H7 (cell line): ENCODE measurements around the gene SLC17A9. TPM values are rescaled to one million over a fixed set of nuclear protein-coding genes. Genes with fewer than 3 reads are reported as not detected.
A peak's percentile ranks its signal among the peaks of the same experiment; 100 is the strongest.

ENCODE experiments used
- DNase-seq: peaks from one replicate; pipeline ENCODE4 v3.0.0; 2012
- H3K27me3 ChIP-seq: 2 replicates; pipeline ENCODE4 v1.6.0; 2011; ENCODE audit warnings: mild to moderate bottlenecking, low read length; ENCODE audit not compliant: control insufficient read depth, insufficient read depth
- H3K36me3 ChIP-seq: replicated peaks from 2 replicates; pipeline ENCODE4 v1.5.1; 2011; ENCODE audit warnings: low read length; ENCODE audit not compliant: control insufficient read depth, insufficient read depth
- H3K4me3 ChIP-seq: 2 replicates; pipeline ENCODE4 v1.5.1; 2011; ENCODE audit warnings: low read depth, mild to moderate bottlenecking, control low read depth, low read length, moderate library complexity; ENCODE audit not compliant: insufficient read depth
- total RNA-seq: library from RNA; depleted of rRNA; stranded (reverse); fragments of >200 nt; shearing (Covaris generic); gene quantifications from 2 replicates; pipeline ENCODE4 v1.2.3, GENCODE V29; 2014

Gene SLC17A9
- total RNA-seq, 1 experiment from 2014 or later = 32.6 TPM

- no peak for DNase-seq
- Histone ChIP-seq H3K36me3 (no peaks in the 10 kb centered on the region; the same call in 1 of the 2 replicates), H3K4me3 (no peak overlapping the region), H3K27me3 (no peaks in the 10 kb centered on the region; the same call in 1 of the 2 replicates)
These were observed 45.0 kb downstream of the SLC17A9 start for GRCh38 chr20:62997417-62998035.

DNA sequence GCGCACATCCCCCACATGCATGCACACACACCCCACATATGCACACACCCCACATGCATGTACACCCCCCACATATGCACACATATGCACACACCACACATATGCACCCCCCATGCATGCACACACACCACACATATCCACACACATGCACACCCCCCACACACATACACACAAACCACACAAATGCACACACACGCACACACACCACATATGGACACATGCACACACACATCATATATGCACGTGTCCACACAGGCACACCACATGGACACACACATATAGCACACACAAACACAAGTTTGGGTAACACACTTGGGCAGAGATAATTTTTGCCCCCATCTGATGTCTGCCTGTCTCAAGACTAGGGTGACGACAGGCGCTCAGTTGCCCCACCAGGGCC is 45.9 kb downstream of the SLC17A9 start:
- DNase-seq = no peak
- peaks cover 3% of the 10 kb centered on the region; the same call in 1 of the 2 replicates for H3K27me3 ChIP-seq

GRCh38 chr20:62999580-62999979 is 47.1 kb downstream of the SLC17A9 start:
- Histone ChIP-seq H3K36me3 (no peaks in the 10 kb centered on the region; the same call in 1 of the 2 replicates), H3K27me3 (peaks cover 14% of the 10 kb centered on the region; the same call in 1 of the 2 replicates), H3K4me3 (no peak overlapping the region)
- DNase-seq = no peak

More for the DNA sequence above, 45.9 kb downstream of the SLC17A9 start:
- Histone ChIP-seq H3K36me3 (no peaks in the 10 kb centered on the region; the same call in 1 of the 2 replicates), H3K4me3 (no peak overlapping the region)

GRCh38 chr20:63000036-63000435 is 47.5 kb downstream of the SLC17A9 start:
- no peaks in the 10 kb centered on the region; the same call in 1 of the 2 replicates for H3K36me3 ChIP-seq
- H3K27me3 ChIP-seq = peaks cover 19% of the 10 kb centered on the region
- no peak for DNase-seq
- H3K4me3 ChIP-seq = no peak overlapping the region

GRCh38 chr20:63000958-63001357 is 48.4 kb downstream of the SLC17A9 start:
- no peak for DNase-seq
- H3K4me3 ChIP-seq = no peak overlapping the region
- no peaks in the 10 kb centered on the region; the same call in 1 of the 2 replicates for H3K36me3 ChIP-seq
- peaks cover 28% of the 10 kb centered on the region for H3K27me3 ChIP-seq

DNA sequence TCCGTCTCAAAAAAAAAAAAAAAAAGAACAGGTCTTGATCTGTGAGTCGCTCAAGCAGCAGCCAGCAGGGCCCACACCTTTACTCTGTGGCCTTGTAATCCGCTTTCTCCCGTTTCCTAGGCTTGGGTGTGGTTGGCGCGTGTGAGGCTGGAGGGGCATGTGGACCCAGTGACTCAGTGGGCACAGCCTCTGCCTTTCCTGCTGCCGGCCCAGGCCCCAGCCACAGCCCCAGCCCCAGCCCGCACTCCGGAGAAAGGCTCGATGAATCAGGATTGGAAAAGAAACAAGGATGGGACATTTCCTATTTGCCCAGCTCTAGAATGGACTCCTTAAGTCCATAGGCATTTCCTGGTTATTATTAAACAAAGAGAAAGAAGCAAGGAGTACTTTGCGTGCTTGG is 50.0 kb downstream of the SLC17A9 start:
- Histone ChIP-seq H3K4me3 (no peak overlapping the region), H3K36me3 (no peaks in the 10 kb centered on the region; the same call in 1 of the 2 replicates), H3K27me3 (peaks cover 43% of the 10 kb centered on the region)
- no peak for DNase-seq

DNA sequence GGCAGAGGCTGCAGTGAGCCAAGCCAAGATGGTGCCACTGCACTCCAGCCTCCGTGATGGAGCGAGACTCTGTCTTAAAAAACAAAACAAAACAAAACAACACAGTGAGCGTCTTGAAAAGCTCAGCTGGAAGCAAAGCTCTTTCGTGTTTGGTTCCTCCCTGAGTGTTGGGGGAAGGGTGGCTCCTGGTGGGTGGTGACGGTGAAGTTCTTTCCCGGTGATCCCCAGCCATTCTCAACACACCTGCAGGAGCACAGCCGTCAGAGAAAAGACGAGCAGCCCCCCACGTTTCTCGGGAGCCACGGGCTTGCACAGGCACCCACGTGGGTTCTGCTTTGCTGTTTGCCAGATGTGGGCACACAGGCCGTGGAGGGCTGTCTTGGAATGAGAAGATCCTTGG is 51.0 kb downstream of the SLC17A9 start:
- Histone ChIP-seq H3K4me3 (no peak overlapping the region), H3K36me3 (no peaks in the 10 kb centered on the region), H3K27me3 (peaks cover 54% of the 10 kb centered on the region)
- peak; percentile 88 for DNase-seq

DNA sequence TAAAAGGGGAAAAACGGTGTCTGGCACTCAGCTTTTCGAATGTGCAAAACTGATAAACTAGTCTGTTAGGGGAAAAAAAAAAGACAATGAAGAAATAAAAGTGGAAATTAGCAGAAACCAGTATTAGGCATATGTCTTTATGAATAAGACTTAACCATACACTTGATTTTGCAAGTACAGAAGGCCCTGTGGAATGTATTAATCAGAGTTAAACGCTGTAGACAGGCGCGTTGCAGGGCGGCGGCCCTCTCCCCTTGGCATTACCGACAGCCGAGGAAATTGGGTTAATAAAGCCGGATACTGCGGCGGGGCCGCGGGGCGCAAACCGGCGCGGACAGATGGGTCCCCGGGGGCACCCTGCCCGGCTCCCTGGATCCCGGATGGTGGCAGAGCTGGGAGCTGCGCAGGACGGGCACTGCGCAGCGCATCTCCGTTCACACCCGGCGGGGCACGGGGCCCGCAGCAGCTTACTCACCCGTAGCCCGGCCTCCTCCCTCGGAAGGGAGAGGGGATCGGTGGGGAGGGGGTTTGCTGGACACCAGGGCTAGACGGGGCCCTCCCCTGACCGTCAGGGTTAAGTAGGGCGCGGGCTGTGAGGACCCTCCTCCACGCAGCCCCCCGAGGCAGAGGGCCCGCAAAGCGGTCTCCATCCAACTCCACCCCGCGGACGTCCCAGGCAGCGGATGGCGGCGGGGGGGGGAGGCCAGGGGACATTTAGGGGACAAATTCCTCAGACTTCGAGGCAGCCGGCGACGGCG is 52.3 kb downstream of the SLC17A9 start:
- peak; percentile 87 for DNase-seq
- Histone ChIP-seq H3K4me3 (peak overlapping the region; percentile 8; the same call in 1 of the 2 replicates), H3K36me3 (no peaks in the 10 kb centered on the region), H3K27me3 (peaks cover 62% of the 10 kb centered on the region)

DNA sequence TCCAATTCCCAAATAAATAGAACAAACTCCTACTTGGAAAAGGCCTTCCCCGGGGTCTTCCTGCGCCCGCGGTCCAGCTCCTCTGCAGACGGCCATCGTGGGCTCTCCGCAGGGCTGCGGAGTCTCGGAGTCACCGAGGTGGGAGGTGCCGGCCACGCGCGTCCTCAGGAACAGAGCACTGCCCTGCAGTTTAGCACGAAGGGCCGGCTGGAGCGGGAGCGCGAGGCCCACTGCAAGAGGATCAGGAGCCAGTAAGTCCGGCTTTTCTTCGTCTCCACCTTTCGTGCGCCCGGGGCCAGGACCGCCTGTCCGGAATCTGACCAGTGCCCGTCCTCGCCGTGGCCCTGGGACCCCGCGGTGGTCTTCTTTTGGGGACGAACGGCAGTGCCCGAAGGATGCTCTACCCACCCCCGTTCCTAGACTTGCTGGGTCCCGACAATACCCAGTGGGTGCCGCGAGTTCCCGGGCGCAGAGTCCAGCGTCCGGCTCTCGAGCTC is 52.9 kb downstream of the SLC17A9 start:
- peak; percentile 84 for DNase-seq
- Histone ChIP-seq H3K4me3 (no peak overlapping the region; the same call in 1 of the 2 replicates), H3K27me3 (peaks cover 66% of the 10 kb centered on the region), H3K36me3 (no peaks in the 10 kb centered on the region)

DNA sequence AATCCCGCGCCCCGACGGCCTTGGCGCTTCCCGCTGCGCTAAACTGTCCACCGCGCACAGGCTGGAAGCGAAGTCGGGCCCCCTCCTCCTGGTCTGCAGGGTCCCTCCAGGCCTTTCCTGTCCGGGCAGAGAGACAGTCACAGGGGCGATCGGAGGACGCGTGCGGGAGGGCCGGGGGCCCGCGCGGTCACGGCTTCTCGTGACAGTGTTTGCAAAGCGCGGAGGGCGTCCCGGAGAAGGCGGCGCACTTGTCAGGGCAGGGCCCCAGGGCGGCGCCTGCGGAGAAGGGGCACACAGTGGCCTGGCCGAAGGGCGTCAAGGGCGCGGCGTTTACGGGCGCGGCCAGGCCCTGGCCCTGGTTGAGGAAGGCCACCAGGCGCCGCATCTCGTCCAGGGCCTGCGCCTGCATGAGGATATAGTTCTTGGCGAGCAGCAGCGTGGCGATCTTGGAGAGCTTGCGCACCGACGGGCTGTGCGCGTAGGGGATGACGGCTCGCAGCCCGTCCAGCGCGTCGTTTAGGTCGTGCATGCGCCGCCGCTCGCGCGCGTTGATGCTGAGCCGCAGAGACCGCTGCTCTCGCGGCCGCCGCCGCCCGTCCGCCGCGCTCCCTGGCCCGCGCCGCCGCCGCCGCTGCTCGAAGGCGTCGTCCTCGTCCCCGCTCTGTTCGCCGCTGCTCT is 53.5 kb downstream of the SLC17A9 start:
- DNase-seq = peak; percentile 85
- peak overlapping the region; percentile 5; the same call in 1 of the 2 replicates for H3K4me3 ChIP-seq
- peaks cover 66% of the 10 kb centered on the region for H3K27me3 ChIP-seq
- no peaks in the 10 kb centered on the region for H3K36me3 ChIP-seq

DNA sequence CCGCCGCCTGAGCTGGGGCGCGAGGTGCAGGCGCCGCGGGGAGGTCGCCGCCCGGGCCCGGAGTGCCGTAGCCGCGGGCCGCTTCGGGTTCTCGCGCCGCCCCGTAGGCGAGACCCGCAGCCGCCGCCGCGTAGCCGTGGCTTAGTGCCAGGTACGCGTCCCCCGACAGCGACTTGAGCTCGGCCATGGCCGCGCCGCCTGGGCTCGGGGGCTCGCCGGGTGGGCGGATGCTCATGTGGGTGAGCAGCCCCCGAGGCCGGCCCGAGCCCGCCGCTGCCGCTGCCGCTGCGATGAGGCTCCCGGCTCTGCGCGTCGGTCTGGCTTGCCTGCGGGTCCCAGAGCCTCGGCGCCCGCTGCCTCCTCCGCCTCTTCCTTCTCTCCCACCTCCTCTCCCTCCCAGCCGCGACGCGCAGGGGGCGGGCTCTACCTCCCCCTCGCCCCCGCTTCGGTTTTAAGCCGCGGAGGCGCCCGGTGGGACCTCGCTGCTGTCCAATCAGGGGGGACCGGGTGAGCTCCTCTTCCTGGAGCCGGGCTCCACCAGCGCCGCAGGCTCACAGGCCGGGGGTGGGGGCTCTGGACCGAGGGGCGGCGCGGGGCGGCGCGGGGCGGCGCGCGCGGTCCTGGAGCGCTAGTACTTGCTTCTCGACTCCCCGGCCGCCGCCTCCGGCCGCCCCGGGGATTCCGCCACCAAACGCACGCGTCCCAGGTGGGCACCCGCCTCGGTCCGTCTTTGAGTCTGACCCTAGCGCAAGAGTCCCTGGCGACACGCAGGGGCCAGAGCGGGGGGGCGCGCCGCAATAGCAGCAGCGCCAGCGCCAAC is 54.2 kb downstream of the SLC17A9 start, which contains the start of gene BHLHE23:
BHLHE23 (minus strand) TSS at position 425 of the 820 bp plus-strand sequence; CDS start at position 235, 190 bp downstream.
- Histone ChIP-seq H3K4me3 (peak within 1 kb of the TSS; percentile 40), H3K36me3 (no peaks in the 10 kb centered on the region), H3K27me3 (peaks cover 66% of the 10 kb centered on the region)
- DNase-seq = peak; percentile 96

- Histone ChIP-seq H3K27me3 (peaks cover 66% of the 10 kb centered on the region), H3K4me3 (peak overlapping the region; percentile 40), H3K36me3 (no peaks in the 10 kb centered on the region)
- DNase-seq = peak; percentile 81
These were observed 54.8 kb downstream of the SLC17A9 start for GRCh38 chr20:63007360-63007645.

DNA sequence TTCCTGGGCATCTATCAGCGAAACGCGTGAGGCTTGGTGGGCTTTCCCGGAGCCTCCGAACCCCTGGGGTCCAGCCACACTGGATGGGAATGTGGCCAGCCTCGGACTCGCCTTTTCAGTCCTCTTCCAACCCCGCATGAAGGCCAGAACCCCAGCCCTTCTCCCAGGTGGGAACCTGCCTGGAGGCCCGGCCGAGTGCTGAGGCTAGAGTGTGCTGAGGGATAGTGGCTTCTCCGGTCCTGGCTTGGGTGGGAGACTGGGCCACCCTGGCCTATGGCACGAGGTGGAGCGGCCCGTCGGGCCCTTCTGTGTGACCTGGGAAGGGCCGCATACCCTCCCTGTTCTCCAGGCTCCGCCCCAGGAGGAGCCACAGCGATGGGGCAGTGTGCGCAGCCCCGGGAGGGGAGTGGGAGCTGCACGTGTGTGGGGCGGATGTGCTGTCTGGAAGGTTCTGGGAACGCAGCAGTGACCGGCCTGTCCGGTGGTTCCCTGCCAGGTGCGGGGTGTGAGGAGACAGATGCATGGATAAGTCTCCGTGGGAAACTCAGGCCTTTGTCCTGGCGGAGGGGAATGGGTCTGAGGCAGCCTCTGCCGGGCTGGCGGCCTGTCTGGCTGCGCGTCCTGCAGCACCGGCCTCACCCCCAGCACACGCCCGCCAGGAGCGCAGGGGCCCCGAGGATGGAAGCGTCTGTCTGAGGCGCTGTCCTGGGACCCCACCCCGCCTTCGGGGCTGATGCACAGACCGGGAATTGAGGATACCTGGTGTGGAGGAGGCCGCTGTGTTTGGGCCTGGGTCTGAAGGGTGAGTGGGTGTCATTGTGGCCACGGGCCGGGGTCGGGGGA is 55.4 kb downstream of the SLC17A9 start:
- DNase-seq = peak; percentile 87
- Histone ChIP-seq H3K4me3 (peak overlapping the region; percentile 40; the same call in 1 of the 2 replicates), H3K27me3 (peaks cover 66% of the 10 kb centered on the region), H3K36me3 (no peaks in the 10 kb centered on the region)
